WI38 (cell line): Measurements from ENCODE around the gene DNAH5.

Source experiments
- H3K4me3 ChIP-seq: 2 replicates; pipeline ENCODE4 v1.5.1; 2011; ENCODE audit warnings: low read depth, mild to moderate bottlenecking, control low read depth, low read length
- CTCF ChIP-seq: IDR thresholded peaks from 2 replicates; pipeline ENCODE4 v1.5.1; 2012; ENCODE audit warnings: low read depth, mild to moderate bottlenecking, control low read depth, low read length

DNAH5 gene

GRCh38 chr5:13662626-13663025 lies 281.9 kb downstream of the DNAH5 start:
- TF ChIP-seq CTCF, result no peak
- no peak overlapping the region for H3K4me3 ChIP-seq

GRCh38 chr5:13661272-13661671 lies 283.2 kb downstream of the DNAH5 start:
- no peak overlapping the region for H3K4me3 ChIP-seq
- TF ChIP-seq CTCF, result no peak

GRCh38 chr5:13660072-13660471 lies 284.4 kb downstream of the DNAH5 start:
- H3K4me3 ChIP-seq, result no peak overlapping the region
- no peak for TF ChIP-seq CTCF

GRCh38 chr5:13659391-13659790 lies 285.1 kb downstream of the DNAH5 start:
- H3K4me3 ChIP-seq, result no peak overlapping the region
- no peak for TF ChIP-seq CTCF

GRCh38 chr5:13658761-13659160 lies 285.7 kb downstream of the DNAH5 start:
- no peak overlapping the region for H3K4me3 ChIP-seq
- TF ChIP-seq CTCF, result no peak

- TF ChIP-seq CTCF, result no peak
- no peak overlapping the region for H3K4me3 ChIP-seq
These were observed 286.3 kb downstream of the DNAH5 start for GRCh38 chr5:13658152-13658551.

GRCh38 chr5:13653709-13654108 lies 290.8 kb downstream of the DNAH5 start:
- no peak for TF ChIP-seq CTCF
- no peak overlapping the region for H3K4me3 ChIP-seq
